Neural cell (in vitro differentiated cells): Measurements from ENCODE around the gene LUC7L2. TPM values are rescaled to one million over a fixed set of nuclear protein-coding genes. Genes with fewer than 3 reads are reported as not detected.

Source experiments
- H2AFZ ChIP-seq: fragments of 200-600, 300-800 bp; sonication (generic), shearing (Covaris generic); 2 replicates; pipeline ENCODE4 v1.6.0; 2014; ENCODE audit warnings: low read depth, mild to moderate bottlenecking, antibody characterized with exemption, low read length, moderate library complexity
- H3F3A ChIP-seq: fragments of 200-600 bp; shearing (Covaris generic); 2 replicates; pipeline ENCODE4 v1.6.1; 2016; ENCODE audit warnings: mild to moderate bottlenecking, moderate library complexity, mixed read lengths, antibody characterized with exemption, low read length; ENCODE audit not compliant: insufficient read depth, poor library complexity, severe bottlenecking
- H3K27ac ChIP-seq: fragments of 200-600, 300-800 bp; sonication (generic), shearing (Covaris generic); 2 replicates; pipeline ENCODE4 v1.5.1; 2014; ENCODE audit warnings: mild to moderate bottlenecking, low read length, moderate library complexity
- H3K27me3 ChIP-seq: fragments of 300-800, 200-600 bp; sonication (generic), shearing (Covaris generic); 2 replicates; pipeline ENCODE4 v1.6.0; 2014; ENCODE audit warnings: mild to moderate bottlenecking, low read depth, low read length, moderate library complexity; ENCODE audit not compliant: insufficient read depth
- H3K36me3 ChIP-seq: fragments of 300-800, 200-600 bp; sonication (generic), shearing (Covaris generic); 2 replicates; pipeline ENCODE4 v1.5.1; 2014; ENCODE audit warnings: mild to moderate bottlenecking, antibody characterized with exemption, low read length, moderate library complexity; ENCODE audit not compliant: insufficient read depth
- H3K4me2 ChIP-seq: fragments of 300-800, 200-600 bp; sonication (generic), shearing (Covaris generic); 2 replicates; pipeline ENCODE4 v1.6.0; 2014; ENCODE audit warnings: mild to moderate bottlenecking, low read length
- H3K4me3 ChIP-seq: fragments of 300-800, 200-600 bp; sonication (generic), shearing (Covaris generic); 2 replicates; pipeline ENCODE4 v1.5.1; 2014; ENCODE audit warnings: mild to moderate bottlenecking, low read length, moderate library complexity
- H3K79me2 ChIP-seq: fragments of 200-600 bp; shearing (Covaris generic); replicated peaks from 2 replicates; pipeline ENCODE4 v1.6.0; 2014; ENCODE audit warnings: mild to moderate bottlenecking, low read length, moderate library complexity; ENCODE audit not compliant: insufficient read depth
- H3K9ac ChIP-seq: fragments of 300-800, 200-600 bp; sonication (generic), shearing (Covaris generic); 2 replicates; pipeline ENCODE4 v1.6.1; 2016; ENCODE audit warnings: mild to moderate bottlenecking, low read length, mixed read lengths
- H3K9me2 ChIP-seq: fragments of 200-600 bp; shearing (Covaris generic); 2 replicates; pipeline ENCODE4 v1.6.1; 2016; ENCODE audit warnings: mild to moderate bottlenecking, low read length, mixed read lengths; ENCODE audit not compliant: insufficient read depth
- H3K9me3 ChIP-seq: fragments of 200-600, 300-800 bp; sonication (generic), shearing (Covaris generic); 2 replicates; pipeline ENCODE4 v1.6.1; 2016; ENCODE audit warnings: mild to moderate bottlenecking, mixed run types, low read length, moderate library complexity, mixed read lengths
- H4K20me1 ChIP-seq: fragments of 200-600 bp; shearing (Covaris generic); 2 replicates; pipeline ENCODE4 v1.6.1; 2016; ENCODE audit warnings: mild to moderate bottlenecking, mixed run types; ENCODE audit not compliant: insufficient read depth
- CTCF ChIP-seq: fragments of 450-650 bp; IDR thresholded peaks from 2 replicates; pipeline ENCODE4 v1.5.1; 2014; ENCODE audit warnings: antibody characterized with exemption, mild to moderate bottlenecking, moderate library complexity; ENCODE audit not compliant: poor library complexity, severe bottlenecking
- EP300 ChIP-seq: fragments of 450-650 bp; conservative IDR thresholded peaks from 2 replicates; pipeline ENCODE4 v1.6.1; 2014; ENCODE audit warnings: antibody characterized with exemption, mild to moderate bottlenecking, moderate library complexity; ENCODE audit not compliant: poor library complexity, severe bottlenecking
- EZH2 ChIP-seq: fragments of 200-600, 300-800 bp; shearing (Covaris generic), sonication (generic); IDR thresholded peaks from 2 replicates; pipeline ENCODE4 v1.6.1; 2014; ENCODE audit warnings: antibody characterized with exemption, low read length, borderline replicate concordance, mild to moderate bottlenecking; ENCODE audit not compliant: insufficient read depth, poor library complexity, severe bottlenecking
- MXI1 ChIP-seq: fragments of 450-650 bp; conservative IDR thresholded peaks from 2 replicates; pipeline ENCODE4 v1.6.1; 2014; ENCODE audit warnings: antibody characterized with exemption, mild to moderate bottlenecking; ENCODE audit not compliant: poor library complexity, severe bottlenecking
- POLR2AphosphoS5 ChIP-seq: IDR thresholded peaks from 2 replicates; pipeline ENCODE4 v1.6.1; 2012
- RAD21 ChIP-seq: fragments of 450-650 bp; conservative IDR thresholded peaks from 2 replicates; pipeline ENCODE4 v1.6.1; 2014; ENCODE audit warnings: antibody characterized with exemption, mild to moderate bottlenecking, moderate library complexity
- REST ChIP-seq: IDR thresholded peaks from 2 replicates; pipeline ENCODE4 v1.6.1; 2012; ENCODE audit warnings: borderline replicate concordance
- SMC3 ChIP-seq: fragments of 450-650 bp; conservative IDR thresholded peaks from 2 replicates; pipeline ENCODE4 v1.6.1; 2014; ENCODE audit warnings: antibody characterized with exemption, mild to moderate bottlenecking, moderate library complexity; ENCODE audit not compliant: poor library complexity
- TAF1 ChIP-seq: IDR thresholded peaks from 2 replicates; pipeline ENCODE4 v1.6.1; 2012; ENCODE audit warnings: low read depth
- polyA plus RNA-seq: library from polyadenylated mRNA; depleted of rRNA; stranded (reverse); fragments of >200 nt; gene quantifications from 2 replicates; pipeline ENCODE4 v1.2.3, GENCODE V29; 2014

Gene LUC7L2
- polyA plus RNA-seq, 1 donor from 2014 or later = 153 TPM

DNA sequence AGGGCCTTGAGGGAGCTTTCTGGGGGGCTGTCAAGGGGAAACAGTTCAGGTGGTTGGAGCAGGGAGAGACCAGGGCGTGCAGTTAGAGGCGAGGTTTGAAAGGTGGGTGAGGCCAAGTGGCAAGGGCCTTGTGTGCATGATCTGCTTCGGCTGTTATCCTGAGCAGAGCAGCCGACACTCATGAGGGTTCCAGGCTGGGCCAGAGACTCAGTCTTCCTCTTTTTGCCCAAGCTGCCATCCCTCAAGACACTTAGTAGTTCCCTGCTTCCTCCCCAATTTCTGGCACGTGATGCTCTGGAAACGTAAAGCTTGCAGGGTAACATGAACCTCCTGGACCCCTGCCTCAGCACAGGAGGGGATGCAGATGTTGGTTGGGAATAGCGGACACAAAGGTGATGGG is 79.7 kb downstream of the LUC7L2 start:
- no peak overlapping the region for H3K27ac ChIP-seq
- TF ChIP-seq SMC3 = no peak
- no peak for TF ChIP-seq CTCF
- no peak for TF ChIP-seq MXI1
- no peak for TF ChIP-seq RAD21
- TF ChIP-seq POLR2AphosphoS5 = no peak
- TF ChIP-seq EP300 = no peak
- no peak for TF ChIP-seq TAF1
- TF ChIP-seq REST = no peak
- TF ChIP-seq EZH2 = no peak
- no peak overlapping the region for H3K4me3 ChIP-seq

DNA sequence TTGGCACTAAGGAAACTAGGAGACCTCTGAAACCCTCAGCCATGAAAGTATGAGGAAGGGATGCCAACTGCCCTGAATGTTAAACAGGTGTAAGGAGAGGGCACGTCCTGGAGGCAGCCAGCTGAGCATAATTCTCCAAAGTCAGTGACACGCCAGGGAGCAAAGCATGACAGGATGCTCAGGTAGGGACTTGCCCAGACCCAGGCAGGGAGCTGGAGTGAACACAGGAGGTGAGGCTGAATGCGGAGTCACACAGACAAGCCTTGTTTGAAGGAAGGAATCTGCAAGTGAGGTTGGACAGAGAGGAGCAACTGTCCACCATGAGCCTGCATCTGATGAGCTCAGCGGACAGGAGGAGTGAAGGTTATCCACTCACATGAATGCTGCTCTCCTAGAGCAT is 82.3 kb downstream of the LUC7L2 start:
- H3K4me3 ChIP-seq = no peak overlapping the region
- no peaks in the 10 kb centered on the region for H4K20me1 ChIP-seq
- no peaks in the 10 kb centered on the region for H3K27me3 ChIP-seq
- H3K36me3 ChIP-seq = no peaks in the 10 kb centered on the region
- H3K79me2 ChIP-seq = no peaks in the 10 kb centered on the region
- TF ChIP-seq MXI1 (no peak), RAD21 (no peak), EZH2 (no peak), CTCF (no peak), TAF1 (no peak), SMC3 (no peak), REST (no peak), POLR2AphosphoS5 (no peak)
- H3K9ac ChIP-seq = no peak overlapping the region
- no peak overlapping the region for H3K4me2 ChIP-seq
- no peak overlapping the region for H2AFZ ChIP-seq
- H3K9me3 ChIP-seq = no peaks in the 10 kb centered on the region
- no peaks in the 10 kb centered on the region for H3F3A ChIP-seq
- no peak overlapping the region for H3K27ac ChIP-seq
- no peaks in the 10 kb centered on the region for H3K9me2 ChIP-seq

More for the DNA sequence above, 79.7 kb downstream of the LUC7L2 start:
- Histone ChIP-seq H3K9ac (no peak overlapping the region), H3F3A (no peaks in the 10 kb centered on the region), H2AFZ (no peak overlapping the region), H3K79me2 (no peaks in the 10 kb centered on the region), H3K27me3 (no peaks in the 10 kb centered on the region), H3K36me3 (no peaks in the 10 kb centered on the region), H4K20me1 (no peaks in the 10 kb centered on the region), H3K9me3 (no peaks in the 10 kb centered on the region), H3K4me2 (no peak overlapping the region), H3K9me2 (no peaks in the 10 kb centered on the region)
